GM23338 (cell line): ENCODE measurements around the gene AQP4. TPM values are rescaled to one million over a fixed set of nuclear protein-coding genes. Genes with fewer than 3 reads are reported as not detected.

Experiments
- ATAC-seq: fragments of 200-7000 bp; cut with Tn5 transposase; 3 replicates; pipeline ENCODE4 v1.9.1; 2020
- DNase-seq: peaks from one replicate; pipeline ENCODE4 v3.0.0-alpha.2; 2015; ENCODE audit warnings: low spot score
- H2AFZ ChIP-seq: fragments of 200-600 bp; sonication (generic); 2 replicates; pipeline ENCODE4 v1.8.0; 2016; ENCODE audit warnings: antibody characterized with exemption, mild to moderate bottlenecking, moderate library complexity
- H3F3A ChIP-seq: fragments of 200-600 bp; sonication (generic); replicated peaks from 2 replicates; pipeline ENCODE4 v1.8.0; 2017; ENCODE audit warnings: antibody characterized with exemption, mixed run types, low read depth
- H3K27ac ChIP-seq: fragments of 200-600 bp; sonication (generic); 2 replicates; pipeline ENCODE4 v1.6.1; 2016; ENCODE audit warnings: low read depth
- H3K27me3 ChIP-seq: fragments of 200-600 bp; sonication (generic); 2 replicates; pipeline ENCODE4 v1.8.0; 2016; ENCODE audit warnings: mild to moderate bottlenecking, mixed run types, moderate library complexity; ENCODE audit not compliant: insufficient read depth
- H3K36me3 ChIP-seq: fragments of 200-600 bp; sonication (generic); 2 replicates; pipeline ENCODE4 v1.8.0; 2016; ENCODE audit warnings: mild to moderate bottlenecking; ENCODE audit not compliant: insufficient read depth
- H3K4me1 ChIP-seq: fragments of 200-600 bp; sonication (generic); 2 replicates; pipeline ENCODE4 v1.8.0; 2016; ENCODE audit warnings: mild to moderate bottlenecking, moderate library complexity; ENCODE audit not compliant: insufficient read depth
- H3K4me2 ChIP-seq: fragments of 200-600 bp; sonication (generic); 2 replicates; pipeline ENCODE4 v1.7.1; 2017; ENCODE audit warnings: mixed run types
- H3K4me3 ChIP-seq: fragments of 200-600 bp; sonication (generic); 2 replicates; pipeline ENCODE4 v1.6.1; 2016; ENCODE audit warnings: mixed run types
- H3K79me2 ChIP-seq: fragments of 200-600 bp; sonication (generic); replicated peaks from 2 replicates; pipeline ENCODE4 v1.8.0; 2017; ENCODE audit warnings: mild to moderate bottlenecking; ENCODE audit not compliant: insufficient read depth
- H3K9me2 ChIP-seq: fragments of 200-600 bp; sonication (generic); 2 replicates; pipeline ENCODE4 v1.8.0; 2017; ENCODE audit not compliant: insufficient read depth
- H4K20me1 ChIP-seq: fragments of 200-600 bp; sonication (generic); replicated peaks from 2 replicates; pipeline ENCODE4 v1.8.0; 2017; ENCODE audit warnings: mild to moderate bottlenecking; ENCODE audit not compliant: insufficient read depth
- H3K27ac Mint-ChIP-seq: 2 replicates; pipeline ENCODE4 v1.8.0; 2020; ENCODE audit warnings: inconsistent platforms, mild to moderate bottlenecking, moderate library complexity, mixed read lengths
- H3K27me3 Mint-ChIP-seq: 3 replicates; pipeline ENCODE4 v1.8.0; 2022; ENCODE audit warnings: low read depth, mild to moderate bottlenecking, moderate library complexity, mixed read lengths, inconsistent platforms; ENCODE audit not compliant: insufficient read depth, poor library complexity
- H3K36me3 Mint-ChIP-seq: 3 replicates; pipeline ENCODE4 v1.8.0; 2021; ENCODE audit warnings: low read depth, mild to moderate bottlenecking, inconsistent platforms, moderate library complexity, mixed read lengths
- H3K4me1 Mint-ChIP-seq: 3 replicates; pipeline ENCODE4 v1.8.0; 2020; ENCODE audit warnings: mild to moderate bottlenecking, inconsistent platforms, mixed read lengths
- H3K4me3 Mint-ChIP-seq: 3 replicates; pipeline ENCODE4 v1.8.0; 2021; ENCODE audit warnings: moderate library complexity, mild to moderate bottlenecking, inconsistent platforms, mixed read lengths
- H3K9me3 Mint-ChIP-seq: 3 replicates; pipeline ENCODE4 v1.8.0; 2020; ENCODE audit warnings: moderate library complexity, mild to moderate bottlenecking, inconsistent platforms, mixed read lengths
- CREB1 ChIP-seq: fragments of 250-450 bp; sonication (Bioruptor Pico); IDR thresholded peaks from 2 replicates; pipeline ENCODE4 v1.5.0; 2020; ENCODE audit warnings: low read depth, mild to moderate bottlenecking, moderate library complexity
- ETS1 ChIP-seq: IDR thresholded peaks from 2 replicates; pipeline ENCODE4 v1.6.1; 2016; ENCODE audit warnings: antibody characterized with exemption
- EZH2 ChIP-seq: fragments of 200-600 bp; sonication (generic); IDR thresholded peaks from one replicate; pipeline ENCODE4 v1.8.0; 2017; ENCODE audit warnings: antibody characterized with exemption, mild to moderate bottlenecking, low read depth; ENCODE audit not compliant: unreplicated experiment
- EZH2phosphoT487 ChIP-seq: fragments of 200-600 bp; sonication (generic); IDR thresholded peaks from one replicate; pipeline ENCODE4 v1.8.1; 2018; ENCODE audit warnings: antibody characterized with exemption; ENCODE audit not compliant: unreplicated experiment
- JUNB ChIP-seq: IDR thresholded peaks from one replicate; pipeline ENCODE4 v1.6.1; 2016; ENCODE audit warnings: antibody characterized with exemption; ENCODE audit not compliant: unreplicated experiment
- NANOG ChIP-seq: IDR thresholded peaks from 2 replicates; pipeline ENCODE4 v1.6.1; 2016; ENCODE audit warnings: antibody characterized with exemption, borderline replicate concordance
- POLR2AphosphoS5 ChIP-seq: IDR thresholded peaks from 2 replicates; pipeline ENCODE4 v1.6.1; 2016; ENCODE audit warnings: antibody characterized with exemption, low read depth
- REST ChIP-seq: IDR thresholded peaks from one replicate; pipeline ENCODE4 v1.6.1; 2018; ENCODE audit warnings: antibody characterized with exemption; ENCODE audit not compliant: unreplicated experiment
- STAT1 ChIP-seq: IDR thresholded peaks from one replicate; pipeline ENCODE4 v1.6.1; 2016; ENCODE audit warnings: antibody characterized with exemption; ENCODE audit not compliant: unreplicated experiment
- ZNF114 ChIP-seq: fragments of 250-450 bp; sonication (Bioruptor Pico); IDR thresholded peaks from 2 replicates; pipeline ENCODE4 v1.5.0; 2020; ENCODE audit warnings: mild to moderate bottlenecking, moderate library complexity
- ZNF331 ChIP-seq: fragments of 250-450 bp; sonication (Bioruptor Pico); IDR thresholded peaks from 2 replicates; pipeline ENCODE4 v1.5.0; 2020; ENCODE audit warnings: low read depth, mild to moderate bottlenecking, moderate library complexity
- polyA plus RNA-seq: library from polyadenylated mRNA; unstranded; fragments of >200 nt; fragmentation: Nextera tagmentation; extraction: Ambion mirVana; gene quantifications from 2 replicates; pipeline ENCODE4 v1.2.1, GENCODE V29; 2016
- total RNA-seq: library from RNA; depleted of rRNA; stranded (reverse); fragments of >200 nt; shearing (Covaris generic); gene quantifications from 2 replicates; pipeline ENCODE4 v1.2.3, GENCODE V29; 2014
- TF ChIP-seq, protein P1 (sequence below), 2 experiments: fragments of 200-600 bp in 1 of 2; sonication (generic) in 1 of 2; conservative IDR thresholded peaks; 2 replicates each; pipeline versions ENCODE4 v1.5.1 to v1.6.1; 2016 to 2017; ENCODE audit warnings: antibody characterized with exemption in 2 of 2, low read depth in 2 of 2, mild to moderate bottlenecking in 2 of 2, moderate library complexity in 1 of 2
- TF ChIP-seq, protein P2 (sequence below): fragments of 250-450 bp; sonication (Bioruptor Pico); IDR thresholded peaks from 2 replicates; pipeline ENCODE4 v1.5.0; 2020; ENCODE audit warnings: mild to moderate bottlenecking, moderate library complexity

AQP4 gene
- total and polyA plus RNA-seq, 2 experiments from 2014 or later = 1.1 to 3.8 TPM

DNA sequence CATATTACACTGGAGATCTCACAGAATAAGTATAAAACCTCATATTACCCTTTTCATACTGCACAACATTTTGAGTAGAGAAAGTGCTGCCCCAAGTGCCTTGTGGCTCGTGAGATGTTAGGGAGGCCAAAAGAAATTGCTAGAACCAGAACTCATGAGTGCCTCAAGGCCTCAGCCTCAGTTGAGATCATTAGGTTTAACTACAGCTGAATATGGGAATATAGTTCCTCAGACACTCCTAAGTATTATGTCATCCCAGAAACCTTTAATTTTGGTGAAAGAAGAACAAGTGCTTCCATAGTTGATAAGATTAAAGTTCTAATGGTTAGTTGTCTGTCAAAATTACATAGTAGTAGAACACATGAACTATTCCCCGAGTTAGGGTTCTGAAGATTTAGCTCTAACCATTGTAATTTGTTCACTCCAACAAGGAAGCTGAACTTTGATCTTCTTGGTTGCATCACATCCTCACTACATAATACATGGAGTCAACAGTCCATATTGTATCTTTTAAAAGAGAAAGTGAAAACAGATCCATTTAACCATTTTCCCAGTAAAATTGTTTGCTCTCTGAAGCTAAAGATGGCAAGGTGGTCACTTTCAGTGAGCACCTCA lies 9.6 kb upstream of the AQP4 start:
- H3K36me3 Mint-ChIP-seq = no peaks in the 10 kb centered on the region

More for the DNA sequence above, 9.6 kb upstream of the AQP4 start:
- Histone ChIP-seq H3K4me3 (no peak overlapping the region), H3K79me2 (no peaks in the 10 kb centered on the region), H3K27ac (no peak overlapping the region), H2AFZ (no peak overlapping the region), H3K36me3 (no peaks in the 10 kb centered on the region), H4K20me1 (no peaks in the 10 kb centered on the region), H3K4me2 (no peak overlapping the region), H3K4me1 (no peaks in the 10 kb centered on the region), H3F3A (no peaks in the 10 kb centered on the region), H3K9me2 (peaks cover 7% of the 10 kb centered on the region; the same call in 1 of the 2 replicates), H3K27me3 (no peaks in the 10 kb centered on the region)
- H3K27ac Mint-ChIP-seq = no peak overlapping the region
- DNase-seq (no peak), ATAC-seq (no peak)
- TF ChIP-seq, protein P1, sequence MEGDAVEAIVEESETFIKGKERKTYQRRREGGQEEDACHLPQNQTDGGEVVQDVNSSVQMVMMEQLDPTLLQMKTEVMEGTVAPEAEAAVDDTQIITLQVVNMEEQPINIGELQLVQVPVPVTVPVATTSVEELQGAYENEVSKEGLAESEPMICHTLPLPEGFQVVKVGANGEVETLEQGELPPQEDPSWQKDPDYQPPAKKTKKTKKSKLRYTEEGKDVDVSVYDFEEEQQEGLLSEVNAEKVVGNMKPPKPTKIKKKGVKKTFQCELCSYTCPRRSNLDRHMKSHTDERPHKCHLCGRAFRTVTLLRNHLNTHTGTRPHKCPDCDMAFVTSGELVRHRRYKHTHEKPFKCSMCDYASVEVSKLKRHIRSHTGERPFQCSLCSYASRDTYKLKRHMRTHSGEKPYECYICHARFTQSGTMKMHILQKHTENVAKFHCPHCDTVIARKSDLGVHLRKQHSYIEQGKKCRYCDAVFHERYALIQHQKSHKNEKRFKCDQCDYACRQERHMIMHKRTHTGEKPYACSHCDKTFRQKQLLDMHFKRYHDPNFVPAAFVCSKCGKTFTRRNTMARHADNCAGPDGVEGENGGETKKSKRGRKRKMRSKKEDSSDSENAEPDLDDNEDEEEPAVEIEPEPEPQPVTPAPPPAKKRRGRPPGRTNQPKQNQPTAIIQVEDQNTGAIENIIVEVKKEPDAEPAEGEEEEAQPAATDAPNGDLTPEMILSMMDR (conservative IDR thresholded peaks at IDR 0.05; ENCODE audit: low read depth in 2 of 2) = no peak
- TF ChIP-seq ETS1 (no peak), CREB1 (CRISPR knock-in tag) (no peak), STAT1 (no peak), ZNF331 (CRISPR knock-in tag) (no peak), ZNF114 (CRISPR knock-in tag) (no peak), EZH2 (no peak), POLR2AphosphoS5 (no peak), EZH2phosphoT487 (no peak), NANOG (no peak), REST (no peak), JUNB (no peak)
- TF ChIP-seq, protein P2, sequence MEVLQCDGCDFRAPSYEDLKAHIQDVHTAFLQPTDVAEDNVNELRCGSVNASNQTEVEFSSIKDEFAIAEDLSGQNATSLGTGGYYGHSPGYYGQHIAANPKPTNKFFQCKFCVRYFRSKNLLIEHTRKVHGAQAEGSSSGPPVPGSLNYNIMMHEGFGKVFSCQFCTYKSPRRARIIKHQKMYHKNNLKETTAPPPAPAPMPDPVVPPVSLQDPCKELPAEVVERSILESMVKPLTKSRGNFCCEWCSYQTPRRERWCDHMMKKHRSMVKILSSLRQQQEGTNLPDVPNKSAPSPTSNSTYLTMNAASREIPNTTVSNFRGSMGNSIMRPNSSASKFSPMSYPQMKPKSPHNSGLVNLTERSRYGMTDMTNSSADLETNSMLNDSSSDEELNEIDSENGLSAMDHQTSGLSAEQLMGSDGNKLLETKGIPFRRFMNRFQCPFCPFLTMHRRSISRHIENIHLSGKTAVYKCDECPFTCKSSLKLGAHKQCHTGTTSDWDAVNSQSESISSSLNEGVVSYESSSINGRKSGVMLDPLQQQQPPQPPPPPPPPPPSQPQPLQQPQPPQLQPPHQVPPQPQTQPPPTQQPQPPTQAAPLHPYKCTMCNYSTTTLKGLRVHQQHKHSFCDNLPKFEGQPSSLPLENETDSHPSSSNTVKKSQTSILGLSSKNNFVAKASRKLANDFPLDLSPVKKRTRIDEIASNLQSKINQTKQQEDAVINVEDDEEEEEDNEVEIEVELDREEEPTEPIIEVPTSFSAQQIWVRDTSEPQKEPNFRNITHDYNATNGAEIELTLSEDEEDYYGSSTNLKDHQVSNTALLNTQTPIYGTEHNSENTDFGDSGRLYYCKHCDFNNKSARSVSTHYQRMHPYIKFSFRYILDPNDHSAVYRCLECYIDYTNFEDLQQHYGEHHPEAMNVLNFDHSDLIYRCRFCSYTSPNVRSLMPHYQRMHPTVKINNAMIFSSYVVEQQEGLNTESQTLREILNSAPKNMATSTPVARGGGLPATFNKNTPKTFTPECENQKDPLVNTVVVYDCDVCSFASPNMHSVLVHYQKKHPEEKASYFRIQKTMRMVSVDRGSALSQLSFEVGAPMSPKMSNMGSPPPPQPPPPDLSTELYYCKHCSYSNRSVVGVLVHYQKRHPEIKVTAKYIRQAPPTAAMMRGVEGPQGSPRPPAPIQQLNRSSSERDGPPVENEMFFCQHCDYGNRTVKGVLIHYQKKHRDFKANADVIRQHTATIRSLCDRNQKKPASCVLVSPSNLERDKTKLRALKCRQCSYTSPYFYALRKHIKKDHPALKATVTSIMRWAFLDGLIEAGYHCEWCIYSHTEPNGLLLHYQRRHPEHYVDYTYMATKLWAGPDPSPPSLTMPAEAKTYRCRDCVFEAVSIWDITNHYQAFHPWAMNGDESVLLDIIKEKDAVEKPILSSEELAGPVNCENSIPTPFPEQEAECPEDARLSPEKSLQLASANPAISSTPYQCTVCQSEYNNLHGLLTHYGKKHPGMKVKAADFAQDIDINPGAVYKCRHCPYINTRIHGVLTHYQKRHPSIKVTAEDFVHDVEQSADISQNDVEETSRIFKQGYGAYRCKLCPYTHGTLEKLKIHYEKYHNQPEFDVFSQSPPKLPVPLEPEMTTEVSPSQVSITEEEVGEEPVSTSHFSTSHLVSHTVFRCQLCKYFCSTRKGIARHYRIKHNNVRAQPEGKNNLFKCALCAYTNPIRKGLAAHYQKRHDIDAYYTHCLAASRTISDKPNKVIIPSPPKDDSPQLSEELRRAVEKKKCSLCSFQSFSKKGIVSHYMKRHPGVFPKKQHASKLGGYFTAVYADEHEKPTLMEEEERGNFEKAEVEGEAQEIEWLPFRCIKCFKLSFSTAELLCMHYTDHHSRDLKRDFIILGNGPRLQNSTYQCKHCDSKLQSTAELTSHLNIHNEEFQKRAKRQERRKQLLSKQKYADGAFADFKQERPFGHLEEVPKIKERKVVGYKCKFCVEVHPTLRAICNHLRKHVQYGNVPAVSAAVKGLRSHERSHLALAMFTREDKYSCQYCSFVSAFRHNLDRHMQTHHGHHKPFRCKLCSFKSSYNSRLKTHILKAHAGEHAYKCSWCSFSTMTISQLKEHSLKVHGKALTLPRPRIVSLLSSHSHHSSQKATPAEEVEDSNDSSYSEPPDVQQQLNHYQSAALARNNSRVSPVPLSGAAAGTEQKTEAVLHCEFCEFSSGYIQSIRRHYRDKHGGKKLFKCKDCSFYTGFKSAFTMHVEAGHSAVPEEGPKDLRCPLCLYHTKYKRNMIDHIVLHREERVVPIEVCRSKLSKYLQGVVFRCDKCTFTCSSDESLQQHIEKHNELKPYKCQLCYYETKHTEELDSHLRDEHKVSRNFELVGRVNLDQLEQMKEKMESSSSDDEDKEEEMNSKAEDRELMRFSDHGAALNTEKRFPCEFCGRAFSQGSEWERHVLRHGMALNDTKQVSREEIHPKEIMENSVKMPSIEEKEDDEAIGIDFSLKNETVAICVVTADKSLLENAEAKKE = no peak
- H3K9me3 Mint-ChIP-seq = 0 out of 3 replicates have a peak, but pooled peaks cover 4% of the 10 kb centered on the region
- H3K4me3 Mint-ChIP-seq = no peak overlapping the region
- no peaks in the 10 kb centered on the region for H3K27me3 Mint-ChIP-seq
- peaks cover 11% of the 10 kb centered on the region for H3K4me1 Mint-ChIP-seq
